ENCODE data around the gene TTBK2. TPM values are rescaled to one million over a fixed set of nuclear protein-coding genes. Genes with fewer than 3 reads are reported as not detected.

Gene TTBK2
- total RNA-seq, 1 experiment from 2014 or later = 18.6 TPM

- no peak for DNase-seq (ENCODE audit: low spot score)
- ChIA-PET POLR2A (no interaction called here), CTCF (interaction anchor here (1.6 to 1.9 kb wide), 2 partner anchors 8 to 117 kb away, joined by 5 to 6 read pairs; no protein-coding TSS in a partner anchor)
- Mint-ChIP-seq H3K27ac (no peak overlapping the region), H3K27me3 (ENCODE audit: low read depth) (peaks cover 15% of the 10 kb centered on the region), H3K4me1 (peaks cover 14% of the 10 kb centered on the region), H3K4me3 (no peak overlapping the region), H3K36me3 (no peaks in the 10 kb centered on the region), H3K9me3 (no peaks in the 10 kb centered on the region)
- no peak for ATAC-seq
- TF ChIP-seq CTCF (IDR thresholded peaks at IDR 0.05) (no peak), MXD4 (CRISPR knock-in tag; IDR thresholded peaks at IDR 0.05; ENCODE audit: borderline replicate concordance) (no peak), CBFB (CRISPR knock-in tag; IDR thresholded peaks at IDR 0.05; ENCODE audit: low read depth) (no peak), JAZF1 (CRISPR knock-in tag; IDR thresholded peaks at IDR 0.05) (no peak), ARID4B (CRISPR knock-in tag; IDR thresholded peaks at IDR 0.05; ENCODE audit: borderline replicate concordance) (no peak), ZNF232 (CRISPR knock-in tag; IDR thresholded peaks at IDR 0.05) (no peak), FOXP1 (CRISPR knock-in tag; IDR thresholded peaks at IDR 0.05; ENCODE audit: borderline replicate concordance) (no peak)
- TF ChIP-seq, protein P1, sequence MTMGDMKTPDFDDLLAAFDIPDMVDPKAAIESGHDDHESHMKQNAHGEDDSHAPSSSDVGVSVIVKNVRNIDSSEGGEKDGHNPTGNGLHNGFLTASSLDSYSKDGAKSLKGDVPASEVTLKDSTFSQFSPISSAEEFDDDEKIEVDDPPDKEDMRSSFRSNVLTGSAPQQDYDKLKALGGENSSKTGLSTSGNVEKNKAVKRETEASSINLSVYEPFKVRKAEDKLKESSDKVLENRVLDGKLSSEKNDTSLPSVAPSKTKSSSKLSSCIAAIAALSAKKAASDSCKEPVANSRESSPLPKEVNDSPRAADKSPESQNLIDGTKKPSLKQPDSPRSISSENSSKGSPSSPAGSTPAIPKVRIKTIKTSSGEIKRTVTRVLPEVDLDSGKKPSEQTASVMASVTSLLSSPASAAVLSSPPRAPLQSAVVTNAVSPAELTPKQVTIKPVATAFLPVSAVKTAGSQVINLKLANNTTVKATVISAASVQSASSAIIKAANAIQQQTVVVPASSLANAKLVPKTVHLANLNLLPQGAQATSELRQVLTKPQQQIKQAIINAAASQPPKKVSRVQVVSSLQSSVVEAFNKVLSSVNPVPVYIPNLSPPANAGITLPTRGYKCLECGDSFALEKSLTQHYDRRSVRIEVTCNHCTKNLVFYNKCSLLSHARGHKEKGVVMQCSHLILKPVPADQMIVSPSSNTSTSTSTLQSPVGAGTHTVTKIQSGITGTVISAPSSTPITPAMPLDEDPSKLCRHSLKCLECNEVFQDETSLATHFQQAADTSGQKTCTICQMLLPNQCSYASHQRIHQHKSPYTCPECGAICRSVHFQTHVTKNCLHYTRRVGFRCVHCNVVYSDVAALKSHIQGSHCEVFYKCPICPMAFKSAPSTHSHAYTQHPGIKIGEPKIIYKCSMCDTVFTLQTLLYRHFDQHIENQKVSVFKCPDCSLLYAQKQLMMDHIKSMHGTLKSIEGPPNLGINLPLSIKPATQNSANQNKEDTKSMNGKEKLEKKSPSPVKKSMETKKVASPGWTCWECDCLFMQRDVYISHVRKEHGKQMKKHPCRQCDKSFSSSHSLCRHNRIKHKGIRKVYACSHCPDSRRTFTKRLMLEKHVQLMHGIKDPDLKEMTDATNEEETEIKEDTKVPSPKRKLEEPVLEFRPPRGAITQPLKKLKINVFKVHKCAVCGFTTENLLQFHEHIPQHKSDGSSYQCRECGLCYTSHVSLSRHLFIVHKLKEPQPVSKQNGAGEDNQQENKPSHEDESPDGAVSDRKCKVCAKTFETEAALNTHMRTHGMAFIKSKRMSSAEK (CRISPR knock-in tag; IDR thresholded peaks at IDR 0.05; ENCODE audit: borderline replicate concordance) = no peak
- TF ChIP-seq, protein P2, sequence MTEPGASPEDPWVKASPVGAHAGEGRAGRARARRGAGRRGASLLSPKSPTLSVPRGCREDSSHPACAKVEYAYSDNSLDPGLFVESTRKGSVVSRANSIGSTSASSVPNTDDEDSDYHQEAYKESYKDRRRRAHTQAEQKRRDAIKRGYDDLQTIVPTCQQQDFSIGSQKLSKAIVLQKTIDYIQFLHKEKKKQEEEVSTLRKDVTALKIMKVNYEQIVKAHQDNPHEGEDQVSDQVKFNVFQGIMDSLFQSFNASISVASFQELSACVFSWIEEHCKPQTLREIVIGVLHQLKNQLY (CRISPR knock-in tag; IDR thresholded peaks at IDR 0.05) = no peak
These were observed 2.5 kb downstream of the TTBK2 start for GRCh38 chr15:42918047-42918446.

GRCh38 chr15:42915654-42916315 lies 4.8 kb downstream of the TTBK2 start:
- no peaks in the 10 kb centered on the region; the same call in 1 of the 2 replicates for H3K27me3 Mint-ChIP-seq (ENCODE audit: low read depth)
- ATAC-seq = no peak
- POLR2A ChIA-PET = no interaction called here
- no peak overlapping the region for H3K27ac Mint-ChIP-seq
- CTCF ChIA-PET = interaction anchor here (1.5 kb wide), 1 partner anchor 115 kb away, joined by 6 read pairs; no protein-coding TSS in a partner anchor
- H3K4me3 Mint-ChIP-seq = no peak overlapping the region
- no peaks in the 10 kb centered on the region for H3K9me3 Mint-ChIP-seq
- no peak for TF ChIP-seq FOXK1 (CRISPR knock-in tag; IDR thresholded peaks at IDR 0.05)
- peak; percentile 46; the same call in 1 of the 2 replicates for TF ChIP-seq ZNF121 (CRISPR knock-in tag; IDR thresholded peaks at IDR 0.05)
- no peaks in the 10 kb centered on the region for H3K36me3 Mint-ChIP-seq
- DNase-seq (ENCODE audit: low spot score) = no peak
- peaks cover 7% of the 10 kb centered on the region for H3K4me1 Mint-ChIP-seq

All from WTC11 (cell line).